ENCODE data around the gene ADGRD2. TPM values are rescaled to one million over a fixed set of nuclear protein-coding genes. Genes with fewer than 3 reads are reported as not detected.
A peak's percentile ranks its signal among the peaks of the same experiment; 100 is the strongest.
"Not testable (repeated sequence)": the region's sequence is repeated elsewhere in the genome, so short reads cannot be mapped to it uniquely, and the experiment has no call there.

The ADGRD2 gene
- total RNA-seq, 2 donors from 2014 or later = not detected

DNA sequence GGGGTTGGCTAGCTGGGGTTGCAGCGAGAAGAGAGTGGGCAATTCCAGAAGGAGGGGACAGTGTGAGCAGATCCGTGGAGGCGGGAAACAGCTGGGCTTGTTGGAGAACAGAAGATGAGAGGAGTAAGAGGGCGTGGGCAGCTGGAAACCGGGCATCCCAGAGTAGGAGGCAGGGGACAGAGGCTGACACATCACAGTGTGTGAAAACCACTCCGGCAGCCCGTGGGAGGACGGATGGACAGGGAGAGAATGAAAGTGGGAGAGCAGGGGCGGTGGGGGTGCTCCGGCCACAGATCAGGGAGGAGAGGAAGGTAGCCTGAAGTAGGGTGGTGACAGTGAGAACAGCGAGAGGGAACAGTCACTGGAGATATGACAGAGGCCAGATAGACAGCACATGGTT lies 26.7 kb upstream of the ADGRD2 start:
- peak overlapping the region; percentile 10 for H3K27ac Mint-ChIP-seq
- ATAC-seq (replicated peaks) = no peak
- H3K27me3 Mint-ChIP-seq = peaks cover 10% of the 10 kb centered on the region
- H3K4me3 Mint-ChIP-seq = no peak overlapping the region
- H3K9me3 Mint-ChIP-seq = no peaks in the 10 kb centered on the region
- no peaks in the 10 kb centered on the region for H3K36me3 Mint-ChIP-seq (ENCODE audit: low read depth)
- H3K4me1 Mint-ChIP-seq = peaks cover 6% of the 10 kb centered on the region

DNA sequence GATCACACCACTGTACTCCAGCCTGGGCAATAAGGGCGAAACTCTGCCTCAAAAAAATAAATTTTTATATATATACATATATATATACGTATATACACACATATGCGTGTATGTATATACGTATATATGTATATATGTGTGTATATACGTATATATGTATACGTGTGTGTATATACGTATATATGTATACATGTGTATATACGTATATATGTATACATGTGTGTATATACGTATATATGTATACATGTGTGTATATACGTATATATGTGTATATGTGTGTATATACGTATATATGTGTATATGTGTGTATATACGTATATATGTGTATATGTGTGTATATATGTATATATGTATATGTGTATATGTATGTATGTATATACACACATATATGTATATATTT lies 24.5 kb upstream of the ADGRD2 start:
- not testable (repeated sequence) for ATAC-seq (replicated peaks); H3K9me3 Mint-ChIP-seq; H3K27ac Mint-ChIP-seq; H3K36me3 Mint-ChIP-seq (ENCODE audit: low read depth); H3K4me1 Mint-ChIP-seq; H3K4me3 Mint-ChIP-seq
- H3K27me3 Mint-ChIP-seq = peaks cover 10% of the 10 kb centered on the region

DNA sequence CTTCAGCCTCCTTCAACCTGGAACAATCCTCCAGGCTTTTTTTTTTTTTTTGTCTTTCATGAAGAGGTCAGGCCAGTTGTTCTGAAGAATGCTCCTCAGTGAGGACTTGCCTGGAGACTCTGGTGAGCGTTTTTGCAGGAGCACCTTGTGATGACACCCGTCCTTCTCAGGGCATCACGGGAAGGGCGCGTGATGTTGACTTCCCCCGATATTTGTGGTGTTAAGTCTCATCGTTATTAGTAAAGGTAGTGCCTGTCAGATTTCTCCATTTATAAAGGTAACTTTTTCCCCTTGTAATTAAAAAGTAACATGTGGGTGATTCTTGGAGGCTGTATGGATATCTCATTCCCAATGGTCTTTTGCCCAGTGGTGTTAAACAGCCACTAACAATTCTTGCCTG lies 23.9 kb upstream of the ADGRD2 start:
- no peak for ATAC-seq (replicated peaks)
- H3K9me3 Mint-ChIP-seq = no peaks in the 10 kb centered on the region
- H3K27ac Mint-ChIP-seq = no peak overlapping the region
- no peak overlapping the region for H3K4me3 Mint-ChIP-seq
- H3K27me3 Mint-ChIP-seq = peaks cover 10% of the 10 kb centered on the region
- no peaks in the 10 kb centered on the region for H3K36me3 Mint-ChIP-seq (ENCODE audit: low read depth)
- peaks cover 6% of the 10 kb centered on the region for H3K4me1 Mint-ChIP-seq

DNA sequence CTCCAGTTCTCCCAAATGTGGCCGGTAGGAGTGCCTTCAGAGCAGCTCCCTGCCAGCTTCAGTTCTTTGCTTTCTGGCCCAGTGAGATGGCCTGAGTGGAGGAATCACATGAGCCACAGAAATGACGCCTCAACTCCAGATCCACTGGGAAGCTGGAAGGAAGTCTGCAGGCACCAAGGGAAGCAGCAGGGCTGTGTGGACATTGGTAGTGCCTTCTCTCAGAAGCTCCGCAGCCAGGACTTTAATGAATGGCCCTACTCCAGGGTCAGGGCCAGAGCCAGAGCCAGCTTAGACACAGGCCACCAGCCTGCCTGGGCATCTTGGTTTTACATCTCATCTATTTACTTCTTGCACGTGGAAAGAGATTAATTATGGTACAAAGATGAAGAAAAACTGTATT lies 23.0 kb upstream of the ADGRD2 start:
- H3K36me3 Mint-ChIP-seq (ENCODE audit: low read depth) = no peaks in the 10 kb centered on the region
- ATAC-seq (replicated peaks) = no peak

DNA sequence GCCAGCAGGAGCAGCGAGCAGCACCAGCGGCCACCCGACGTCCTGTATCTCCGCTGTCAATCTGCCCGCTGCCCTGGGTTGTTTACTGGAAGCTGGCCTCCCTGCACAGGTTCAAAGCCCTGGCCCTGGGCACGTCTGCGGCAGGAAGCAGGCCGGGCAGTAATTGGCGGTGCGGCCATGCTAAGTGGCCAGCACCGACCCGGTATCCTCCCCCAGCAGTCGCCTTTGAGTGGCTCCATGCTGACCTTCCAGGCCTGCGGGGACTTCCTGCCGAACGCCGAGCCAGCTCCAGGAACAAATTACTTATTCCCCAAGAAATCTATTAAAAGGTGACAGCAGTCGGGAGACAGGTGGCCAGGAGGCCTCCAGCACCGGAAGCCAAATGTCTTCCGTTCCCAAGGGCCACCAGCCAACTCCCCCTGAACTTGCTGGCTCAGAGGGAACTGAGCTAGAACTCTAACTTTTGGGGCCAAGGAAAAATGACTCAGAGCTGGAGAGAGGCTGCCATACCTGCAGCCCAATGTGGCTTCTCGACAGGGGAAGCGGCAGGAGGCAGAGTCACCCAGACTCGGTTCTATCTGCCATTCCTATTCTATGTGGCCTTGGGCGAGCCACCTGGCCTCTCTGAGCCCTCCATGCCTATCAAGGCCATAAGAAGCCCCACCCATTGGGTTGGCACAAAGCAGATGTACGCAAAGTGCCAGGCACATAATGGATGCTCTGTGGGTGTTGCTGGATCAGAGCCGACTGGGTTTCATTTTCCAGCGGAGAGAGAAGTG lies 21.3 kb upstream of the ADGRD2 start:
- Mint-ChIP-seq H3K4me3 (no peak overlapping the region), H3K36me3 (ENCODE audit: low read depth) (no peaks in the 10 kb centered on the region), H3K9me3 (no peaks in the 10 kb centered on the region), H3K4me1 (no peaks in the 10 kb centered on the region), H3K27me3 (peaks cover 7% of the 10 kb centered on the region), H3K27ac (no peak overlapping the region)
- ATAC-seq (replicated peaks) = no peak

More for the DNA sequence above, 23.0 kb upstream of the ADGRD2 start:
- no peak overlapping the region for H3K27ac Mint-ChIP-seq
- peaks cover 10% of the 10 kb centered on the region for H3K27me3 Mint-ChIP-seq
- H3K4me3 Mint-ChIP-seq = no peak overlapping the region
- no peaks in the 10 kb centered on the region for H3K9me3 Mint-ChIP-seq
- peaks cover 6% of the 10 kb centered on the region for H3K4me1 Mint-ChIP-seq

DNA sequence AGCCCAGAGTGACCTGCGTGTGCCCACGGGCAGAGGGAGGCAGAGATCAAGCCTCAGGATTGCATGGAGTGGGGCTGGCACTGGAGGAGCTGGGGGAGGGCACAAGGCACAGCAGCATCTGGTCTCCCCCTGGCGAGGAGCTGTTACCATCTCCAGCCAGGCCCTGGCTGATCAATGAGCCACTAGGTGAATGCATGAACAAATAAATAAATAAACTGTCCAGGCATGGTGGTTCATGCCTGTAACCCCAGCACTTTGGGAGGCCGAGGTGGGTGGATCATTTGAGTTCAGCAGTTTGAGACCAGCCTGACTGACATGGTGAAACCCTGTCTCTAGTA lies 20.8 kb upstream of the ADGRD2 start:
- no peak for ATAC-seq (replicated peaks)

DNA sequence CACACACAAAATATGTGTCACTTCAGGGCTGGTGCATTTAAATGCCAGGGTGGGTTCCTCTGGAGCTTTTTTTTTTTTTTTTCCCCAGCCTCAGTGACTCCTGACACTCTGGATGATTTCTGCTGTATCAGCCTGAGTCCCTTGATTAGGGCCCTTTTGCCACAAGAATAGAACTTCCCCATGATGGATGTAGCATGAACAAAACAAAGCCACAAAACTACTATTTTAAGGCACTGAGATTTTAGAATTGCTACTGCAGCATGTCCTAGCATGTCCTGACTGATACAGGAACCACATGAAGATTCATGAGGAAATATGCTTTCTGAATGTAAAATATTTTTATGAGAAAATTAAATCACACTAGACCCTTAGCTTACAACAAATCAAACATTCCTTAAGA lies 13.9 kb upstream of the ADGRD2 start:
- H3K27ac Mint-ChIP-seq = no peak overlapping the region
- no peak overlapping the region for H3K4me3 Mint-ChIP-seq
- H3K27me3 Mint-ChIP-seq = peaks cover 18% of the 10 kb centered on the region
- H3K36me3 Mint-ChIP-seq (ENCODE audit: low read depth) = no peaks in the 10 kb centered on the region
- no peaks in the 10 kb centered on the region for H3K9me3 Mint-ChIP-seq
- no peak for ATAC-seq (replicated peaks)
- H3K4me1 Mint-ChIP-seq = no peaks in the 10 kb centered on the region

More for the DNA sequence above, 20.8 kb upstream of the ADGRD2 start:
- Mint-ChIP-seq H3K27me3 (peaks cover 8% of the 10 kb centered on the region), H3K36me3 (ENCODE audit: low read depth) (no peaks in the 10 kb centered on the region), H3K4me3 (no peak overlapping the region), H3K4me1 (no peaks in the 10 kb centered on the region), H3K9me3 (no peaks in the 10 kb centered on the region), H3K27ac (no peak overlapping the region)

DNA sequence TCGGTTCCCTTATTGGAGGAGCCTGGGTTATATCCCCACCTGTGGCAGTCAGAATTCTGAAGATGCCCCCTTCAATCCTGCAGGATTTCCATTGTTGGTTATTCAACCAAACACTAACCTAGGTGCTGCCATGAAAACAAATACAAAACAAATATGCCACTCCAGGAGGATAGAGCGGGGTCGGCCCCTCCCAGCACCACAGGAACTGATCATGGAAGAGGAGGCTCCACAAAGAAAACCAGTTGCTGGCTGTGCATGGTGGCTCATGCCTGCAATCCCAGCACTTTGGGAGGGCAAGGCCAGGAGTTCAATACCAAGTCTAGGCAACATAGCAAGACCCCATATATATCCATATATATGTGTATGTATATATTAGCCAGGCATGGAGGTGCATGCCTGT lies 13.2 kb upstream of the ADGRD2 start:
- Mint-ChIP-seq H3K4me1 (no peaks in the 10 kb centered on the region), H3K4me3 (no peak overlapping the region), H3K27ac (no peak overlapping the region), H3K27me3 (peaks cover 23% of the 10 kb centered on the region), H3K36me3 (ENCODE audit: low read depth) (no peaks in the 10 kb centered on the region), H3K9me3 (no peaks in the 10 kb centered on the region)
- no peak for ATAC-seq (replicated peaks)

DNA sequence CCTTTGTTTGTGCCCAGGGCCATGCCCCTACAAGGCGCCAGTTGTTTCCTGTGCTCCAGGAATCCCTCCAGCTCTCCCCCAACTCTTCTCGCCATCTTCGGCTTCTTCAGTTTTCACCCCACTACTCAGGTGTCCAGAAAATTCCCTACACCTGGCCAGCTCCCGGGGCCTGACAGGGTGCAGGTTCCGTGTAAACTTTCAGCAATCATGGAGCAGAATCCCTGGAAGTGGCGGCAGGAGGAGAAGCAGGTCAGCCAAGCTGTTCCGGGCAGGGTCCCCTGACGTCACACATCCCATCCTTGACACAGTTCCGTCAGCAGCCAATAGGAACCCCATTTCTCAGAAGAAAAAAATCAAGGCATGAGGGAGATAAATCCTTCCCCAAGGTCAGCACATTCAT lies 12.2 kb upstream of the ADGRD2 start:
- no peaks in the 10 kb centered on the region for H3K4me1 Mint-ChIP-seq
- no peaks in the 10 kb centered on the region for H3K9me3 Mint-ChIP-seq
- H3K36me3 Mint-ChIP-seq (ENCODE audit: low read depth) = no peaks in the 10 kb centered on the region
- no peak overlapping the region for H3K27ac Mint-ChIP-seq
- no peak overlapping the region for H3K4me3 Mint-ChIP-seq
- peaks cover 17% of the 10 kb centered on the region for H3K27me3 Mint-ChIP-seq
- no peak for ATAC-seq (replicated peaks)

DNA sequence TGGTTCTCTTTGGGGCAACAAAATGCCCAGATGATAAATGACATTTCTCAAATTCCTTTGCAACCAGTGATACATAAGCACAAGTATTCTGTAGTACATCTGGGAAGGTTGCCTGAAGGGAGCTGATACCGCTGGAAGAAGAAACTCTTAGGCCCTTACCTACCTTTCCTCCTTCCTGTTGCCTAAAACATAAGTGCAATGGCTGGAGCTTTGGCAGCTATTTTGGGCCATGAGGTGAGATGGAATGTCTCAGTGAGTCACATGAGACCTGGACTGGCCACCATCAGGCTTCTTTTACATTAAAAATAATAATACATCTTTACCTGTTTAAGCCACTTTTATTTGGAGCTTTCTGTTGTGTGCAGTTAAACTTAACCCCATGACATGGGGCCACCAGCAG lies 11.2 kb upstream of the ADGRD2 start:
- no peak overlapping the region for H3K4me3 Mint-ChIP-seq
- ATAC-seq (replicated peaks) = no peak
- H3K27me3 Mint-ChIP-seq = peaks cover 21% of the 10 kb centered on the region
- H3K27ac Mint-ChIP-seq = no peak overlapping the region
- H3K9me3 Mint-ChIP-seq = no peaks in the 10 kb centered on the region
- H3K36me3 Mint-ChIP-seq (ENCODE audit: low read depth) = no peaks in the 10 kb centered on the region
- no peaks in the 10 kb centered on the region for H3K4me1 Mint-ChIP-seq

DNA sequence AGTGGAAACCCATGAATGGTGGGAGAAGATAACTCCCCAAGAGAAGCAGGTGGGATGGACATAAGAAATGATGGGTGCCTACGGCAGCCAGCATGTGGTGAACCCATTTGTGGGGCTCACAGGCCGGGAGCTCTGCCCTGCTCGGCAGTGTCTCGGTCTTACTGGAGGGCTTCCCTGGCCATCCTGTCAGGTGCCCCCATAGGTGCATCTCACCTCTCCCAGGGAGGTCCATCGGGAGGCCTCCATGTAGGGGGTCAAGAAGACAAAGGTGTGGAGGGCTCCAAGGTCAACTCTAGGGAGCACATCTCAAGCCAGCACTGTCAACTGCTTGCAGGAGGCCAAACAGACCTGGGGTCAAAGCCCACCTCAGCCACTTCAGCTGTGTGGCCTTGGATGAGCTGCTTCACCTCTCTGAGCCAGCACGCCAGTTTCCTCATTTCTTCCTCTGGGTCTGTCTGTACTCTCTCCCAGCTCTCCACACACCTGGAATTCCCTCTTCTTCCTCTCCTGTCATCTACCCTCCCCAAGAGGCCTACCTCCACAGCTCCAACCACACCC lies 10.5 kb upstream of the ADGRD2 start:
- Mint-ChIP-seq H3K27me3 (peaks cover 17% of the 10 kb centered on the region), H3K4me3 (no peak overlapping the region), H3K27ac (no peak overlapping the region), H3K36me3 (ENCODE audit: low read depth) (no peaks in the 10 kb centered on the region), H3K4me1 (no peaks in the 10 kb centered on the region), H3K9me3 (no peaks in the 10 kb centered on the region)
- ATAC-seq (replicated peaks) = no peak

DNA sequence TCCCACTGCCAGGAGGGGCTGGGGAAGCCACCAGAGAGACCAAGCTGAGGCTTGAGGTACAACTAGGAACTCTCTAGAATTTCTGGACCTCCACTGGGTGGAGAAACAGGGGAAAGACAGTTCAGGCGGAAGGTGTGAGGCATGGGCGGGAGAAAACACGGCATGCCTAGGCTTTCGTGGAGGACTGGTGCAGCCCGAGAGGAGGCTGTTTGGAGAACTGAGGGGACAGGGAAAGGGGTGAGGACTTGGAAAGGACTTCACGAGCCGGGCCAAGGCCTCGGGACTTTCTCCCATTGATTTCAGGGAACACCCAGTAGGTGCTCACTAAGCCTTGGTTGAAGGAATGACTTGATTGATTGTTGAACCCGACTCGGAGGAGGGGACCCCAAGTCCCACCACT lies 9.5 kb upstream of the ADGRD2 start:
- Mint-ChIP-seq H3K9me3 (no peaks in the 10 kb centered on the region), H3K27me3 (peaks cover 17% of the 10 kb centered on the region), H3K4me1 (no peaks in the 10 kb centered on the region), H3K4me3 (no peak overlapping the region), H3K27ac (no peak overlapping the region), H3K36me3 (ENCODE audit: low read depth) (no peaks in the 10 kb centered on the region)
- ATAC-seq (replicated peaks) = no peak

DNA sequence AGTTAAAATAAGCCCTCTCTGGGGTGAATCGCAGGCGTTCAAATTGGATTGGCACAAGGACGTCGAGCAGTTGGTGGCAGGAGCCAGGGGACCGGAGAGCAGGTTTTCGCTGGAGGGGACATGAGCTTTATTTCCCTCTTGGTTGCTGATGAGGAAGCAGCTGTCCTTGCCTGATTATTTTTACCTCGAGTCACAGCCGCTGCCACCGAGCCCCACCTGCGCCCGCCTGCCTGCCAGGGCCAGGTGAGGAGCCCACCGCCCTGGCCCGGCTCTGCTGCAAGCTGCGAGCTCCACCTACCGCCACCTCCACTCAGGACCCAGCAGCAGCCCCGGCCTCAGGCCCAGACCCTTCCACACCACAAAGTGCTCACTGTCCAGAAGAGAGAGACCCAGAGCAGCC lies 9.0 kb upstream of the ADGRD2 start:
- H3K4me1 Mint-ChIP-seq = no peaks in the 10 kb centered on the region
- no peak overlapping the region for H3K4me3 Mint-ChIP-seq
- ATAC-seq (replicated peaks) = no peak
- H3K9me3 Mint-ChIP-seq = no peaks in the 10 kb centered on the region
- no peak overlapping the region for H3K27ac Mint-ChIP-seq
- H3K27me3 Mint-ChIP-seq = peaks cover 17% of the 10 kb centered on the region
- H3K36me3 Mint-ChIP-seq (ENCODE audit: low read depth) = no peaks in the 10 kb centered on the region

DNA sequence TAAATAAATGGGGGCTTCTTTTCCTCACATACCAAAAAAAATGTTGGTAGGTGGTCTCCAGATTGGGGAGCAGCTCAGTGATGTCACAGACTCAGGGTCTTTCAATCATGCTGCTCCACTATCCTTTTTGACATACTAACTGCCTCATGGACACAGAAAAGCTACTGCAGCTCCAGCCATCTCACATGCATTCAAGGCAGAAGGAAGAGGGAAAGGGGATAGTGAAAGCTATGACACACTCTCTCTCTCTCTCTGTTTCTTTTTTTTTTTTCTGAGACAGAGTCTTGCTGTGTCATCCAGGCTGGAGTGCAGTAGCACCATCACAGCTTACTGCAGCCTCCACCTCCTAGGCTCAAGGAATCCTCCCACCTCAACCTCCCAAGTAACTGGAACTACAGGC lies 7.9 kb upstream of the ADGRD2 start:
- H3K9me3 Mint-ChIP-seq = no peaks in the 10 kb centered on the region
- no peak overlapping the region for H3K27ac Mint-ChIP-seq
- no peak overlapping the region for H3K4me3 Mint-ChIP-seq
- no peaks in the 10 kb centered on the region for H3K4me1 Mint-ChIP-seq
- H3K27me3 Mint-ChIP-seq = peaks cover 22% of the 10 kb centered on the region
- no peaks in the 10 kb centered on the region for H3K36me3 Mint-ChIP-seq (ENCODE audit: low read depth)
- ATAC-seq (replicated peaks) = peak; percentile 28

DNA sequence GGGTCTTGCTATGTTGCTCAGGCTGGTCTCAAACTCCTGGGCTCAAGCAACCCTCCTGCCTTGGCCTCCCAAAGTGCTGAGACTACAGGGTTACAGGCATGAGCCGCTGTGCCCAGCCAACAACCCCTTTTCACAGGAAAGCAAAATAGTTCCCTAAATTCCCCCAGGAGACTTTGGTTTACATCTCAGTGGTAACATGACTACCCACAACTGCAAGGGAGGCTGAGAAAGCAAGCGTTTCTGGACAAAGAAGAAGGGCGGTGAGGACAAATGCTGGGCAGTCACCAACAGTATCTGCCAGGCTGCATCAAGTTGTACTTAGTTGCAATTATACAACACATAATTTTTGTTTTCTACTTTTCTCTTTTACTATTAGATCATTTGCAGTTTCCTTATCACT lies 7.4 kb upstream of the ADGRD2 start:
- Mint-ChIP-seq H3K4me1 (no peaks in the 10 kb centered on the region), H3K27ac (no peak overlapping the region), H3K36me3 (ENCODE audit: low read depth) (no peaks in the 10 kb centered on the region), H3K27me3 (peaks cover 22% of the 10 kb centered on the region), H3K4me3 (no peak overlapping the region), H3K9me3 (no peaks in the 10 kb centered on the region)
- no peak for ATAC-seq (replicated peaks)

Measured in activated T-helper 17 cell treated with anti-CD3 and anti-CD28 coated beads, Interleukin-2, amount 50 U/mL, for 72 hours (primary cell).